ENCODE data around the gene FFAR2.

- TF ChIP-seq CTCF (IDR thresholded peaks at IDR 0.05; ENCODE audit: low read depth, low read length) (no peak), POLR2A (IDR thresholded peaks at IDR 0.05; ENCODE audit: extremely low read depth, insufficient read length) (no peak), MYC (IDR thresholded peaks at IDR 0.05; ENCODE audit: low read depth, low read length) (no peak), MAX (IDR thresholded peaks at IDR 0.05; ENCODE audit: low read depth, low read length) (no peak)
Measured at GRCh38 chr19:35416331-35416730, 31.7 kb upstream of the FFAR2 start.

Measured in NB4 (cell line).